HS-27A (cell line): Measurements from ENCODE around the gene DPP7.
"Not testable (repeated sequence)": the region's sequence is repeated elsewhere in the genome, so short reads cannot be mapped to it uniquely, and the experiment has no call there.

Source experiments
- DNase-seq: peaks from one replicate; pipeline ENCODE4 v3.0.0-alpha.2; 2012; ENCODE audit warnings: low read depth, missing footprints

DPP7 gene

DNA sequence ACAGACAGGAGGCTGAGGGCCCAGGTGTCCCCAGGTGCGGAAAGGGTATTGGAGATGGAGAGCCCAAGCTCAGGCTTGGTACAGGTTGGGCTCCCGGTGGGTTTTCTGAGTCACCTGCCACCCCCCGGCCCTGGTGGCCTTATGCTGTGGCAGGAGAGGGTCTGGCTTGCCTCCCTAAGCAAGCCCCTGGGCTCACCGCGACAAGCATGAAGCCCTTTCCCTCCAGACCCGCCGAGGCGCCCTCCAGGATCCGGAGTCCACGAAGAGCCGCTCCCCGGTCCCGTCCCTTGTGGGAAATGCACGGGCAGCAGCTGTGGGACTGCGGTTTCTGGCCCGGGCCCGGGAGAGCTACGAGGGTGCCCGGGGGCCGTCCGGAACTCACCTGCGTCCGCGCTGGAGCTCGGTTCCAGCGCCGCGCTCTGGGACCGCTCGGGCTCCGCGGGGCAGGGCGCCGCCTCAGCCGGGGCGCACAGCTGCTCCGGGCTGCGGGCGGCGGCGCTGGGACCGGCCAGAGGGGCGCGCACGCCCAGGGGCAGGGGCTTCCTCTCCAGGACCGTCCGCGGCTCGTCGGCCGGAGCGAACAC lies 44.9 kb downstream of the DPP7 start:
- DNase-seq = no peak

DNA sequence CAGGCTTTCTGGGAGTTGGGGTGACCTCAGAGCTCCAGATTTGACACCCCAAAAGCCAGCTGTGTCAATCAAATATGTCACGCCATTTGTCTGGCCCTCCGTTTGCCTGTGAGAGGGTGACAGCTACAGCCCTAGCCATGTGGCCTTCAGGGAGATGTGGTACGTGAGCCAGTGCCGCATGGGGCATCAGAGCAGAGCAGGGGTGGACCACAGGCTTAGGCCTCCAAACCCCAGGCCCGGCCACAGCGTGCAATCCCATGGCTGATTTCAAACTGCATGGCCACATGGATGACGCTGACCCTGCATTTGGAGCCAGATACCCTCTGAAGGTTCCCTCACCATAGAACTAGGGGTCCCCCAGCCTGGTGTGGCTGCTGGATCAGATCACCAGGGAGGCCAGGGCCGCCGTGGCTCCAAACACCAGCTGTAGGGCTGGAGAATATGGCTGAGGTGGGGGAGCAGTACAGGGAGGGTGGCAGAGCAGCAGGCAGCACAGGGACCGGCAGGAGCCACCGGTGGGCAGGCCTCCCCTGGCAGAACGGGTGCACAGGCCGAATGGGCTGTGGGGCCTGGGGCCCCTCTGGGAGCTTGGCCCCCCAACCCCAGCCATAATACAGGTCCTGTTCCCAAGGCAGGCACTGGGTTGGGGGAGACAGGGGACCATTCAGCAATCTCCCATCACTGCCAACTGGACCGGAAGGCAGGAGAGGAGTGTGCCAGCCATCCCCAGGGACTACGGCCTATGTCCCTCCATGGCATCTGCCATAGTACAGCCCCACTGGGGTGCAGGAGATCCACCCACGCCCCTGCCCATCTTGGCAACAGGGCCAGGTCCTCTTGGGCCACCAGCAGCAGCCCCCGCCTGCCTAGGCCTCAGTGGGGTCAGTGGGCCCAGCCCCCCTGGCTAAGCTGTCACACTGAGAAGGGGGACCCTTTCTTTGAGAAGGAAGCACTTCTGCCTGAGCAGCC lies 45.7 kb downstream of the DPP7 start:
- no peak for DNase-seq

DNA sequence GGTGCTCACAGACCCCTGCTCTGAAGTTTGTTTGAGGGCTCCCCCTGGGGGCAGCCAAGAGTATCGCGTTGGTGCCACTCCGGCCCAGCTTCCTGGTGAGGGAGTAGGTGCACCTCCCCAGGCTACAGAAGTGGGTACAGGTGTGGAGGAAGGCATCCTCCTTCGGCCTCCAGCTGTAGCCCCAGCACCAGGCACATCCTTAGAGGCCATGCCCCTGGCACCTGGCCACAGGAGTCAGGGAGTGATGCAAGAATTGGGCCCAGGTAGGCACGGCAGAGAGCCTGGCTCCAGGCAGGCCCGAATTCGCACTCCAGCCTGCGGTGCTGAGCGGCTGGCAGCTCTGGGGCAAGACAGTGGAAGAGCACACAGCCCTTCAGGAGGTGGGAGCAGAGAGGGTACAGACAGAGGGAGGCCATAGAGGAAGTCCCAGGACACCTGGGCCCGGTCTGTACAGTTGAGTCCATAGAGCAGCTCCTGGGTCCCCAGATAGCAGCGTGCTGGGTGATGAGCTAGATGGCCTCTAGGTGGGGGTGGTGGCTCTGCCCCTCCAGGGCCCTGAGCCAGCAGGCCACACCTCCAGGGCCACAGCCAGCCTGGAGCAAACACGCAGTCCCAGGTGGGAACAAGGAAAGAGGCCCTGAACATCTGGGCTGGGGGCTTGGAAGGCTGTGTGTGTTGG lies 46.5 kb downstream of the DPP7 start:
- no peak for DNase-seq

- no peak for DNase-seq
These were observed 48.3 kb downstream of the DPP7 start for GRCh38 chr9:137066096-137066861.

- no peak for DNase-seq
These were observed 49.1 kb downstream of the DPP7 start for GRCh38 chr9:137065336-137065967.

DNA sequence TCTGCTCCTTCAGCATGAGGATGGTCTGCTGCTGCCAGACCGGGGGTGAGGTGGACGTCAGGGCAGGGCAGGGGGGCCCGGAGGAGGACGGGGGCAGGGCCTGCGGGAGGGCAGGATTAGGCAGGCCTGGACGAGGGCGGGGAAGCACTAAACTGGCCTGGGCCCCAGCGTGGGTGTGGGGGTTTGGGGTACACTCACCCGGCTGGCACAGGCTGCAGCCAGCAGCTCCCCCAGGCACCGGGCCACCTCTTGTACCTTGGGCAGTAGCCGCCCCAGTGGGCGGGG lies 49.7 kb downstream of the DPP7 start:
- DNase-seq = no peak

DNA sequence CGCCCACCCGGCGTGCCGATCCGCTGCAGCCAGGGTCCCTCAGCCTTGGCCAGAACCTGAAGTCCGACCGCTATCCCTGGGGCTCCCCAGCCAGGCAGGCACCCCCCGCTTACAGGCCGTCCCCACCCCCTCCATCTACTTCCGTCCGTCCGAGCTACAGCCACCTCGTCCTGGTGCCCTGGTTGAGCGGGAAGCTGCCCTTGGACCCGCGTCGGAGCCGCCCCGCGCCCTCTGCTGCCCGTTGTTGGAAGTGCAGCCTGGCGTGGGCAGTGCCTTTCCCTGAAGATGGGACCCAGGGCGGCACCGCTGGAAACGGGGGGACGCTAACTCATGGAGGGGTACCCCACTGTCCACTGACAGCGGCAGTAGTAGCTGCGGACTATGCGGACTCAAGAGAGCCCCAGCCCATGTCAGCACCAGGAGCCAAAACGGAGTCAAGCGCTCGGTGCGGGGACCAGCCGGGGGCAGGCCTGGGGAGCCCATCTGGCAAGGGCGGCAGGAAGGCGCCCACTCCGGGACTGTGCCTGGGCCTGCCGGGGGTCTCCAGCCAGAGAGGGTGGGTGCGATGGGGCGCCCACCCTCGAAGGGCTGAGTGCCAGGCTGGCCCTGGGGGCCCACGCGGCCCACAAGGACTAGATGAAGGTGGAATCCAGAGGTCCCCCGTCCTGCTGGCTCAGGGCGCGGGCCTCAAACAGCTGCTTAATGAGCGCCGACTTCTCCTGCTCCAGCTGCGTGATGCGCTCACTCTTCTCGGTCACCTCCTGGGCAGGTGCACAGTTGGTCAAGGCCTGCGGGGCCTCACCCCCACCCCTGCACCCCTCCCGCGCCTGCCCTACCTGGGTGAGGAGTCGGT lies 50.3 kb downstream of the DPP7 start:
- DNase-seq = no peak

GRCh38 chr9:137063311-137064026 lies 51.1 kb downstream of the DPP7 start:
- no peak for DNase-seq

GRCh38 chr9:137062798-137063197 lies 51.7 kb downstream of the DPP7 start:
- not testable (repeated sequence) for DNase-seq

- DNase-seq = no peak
These were observed 52.1 kb downstream of the DPP7 start for GRCh38 chr9:137062384-137062783.
